NK-92 (cell line): ENCODE data around the gene PNMT.

Experiments used
- DNase-seq: peaks from one replicate; lab custom pipeline; 2025; ENCODE audit not compliant: unreplicated experiment; lab: John Stamatoyannopoulos, UW

PNMT gene

DNA sequence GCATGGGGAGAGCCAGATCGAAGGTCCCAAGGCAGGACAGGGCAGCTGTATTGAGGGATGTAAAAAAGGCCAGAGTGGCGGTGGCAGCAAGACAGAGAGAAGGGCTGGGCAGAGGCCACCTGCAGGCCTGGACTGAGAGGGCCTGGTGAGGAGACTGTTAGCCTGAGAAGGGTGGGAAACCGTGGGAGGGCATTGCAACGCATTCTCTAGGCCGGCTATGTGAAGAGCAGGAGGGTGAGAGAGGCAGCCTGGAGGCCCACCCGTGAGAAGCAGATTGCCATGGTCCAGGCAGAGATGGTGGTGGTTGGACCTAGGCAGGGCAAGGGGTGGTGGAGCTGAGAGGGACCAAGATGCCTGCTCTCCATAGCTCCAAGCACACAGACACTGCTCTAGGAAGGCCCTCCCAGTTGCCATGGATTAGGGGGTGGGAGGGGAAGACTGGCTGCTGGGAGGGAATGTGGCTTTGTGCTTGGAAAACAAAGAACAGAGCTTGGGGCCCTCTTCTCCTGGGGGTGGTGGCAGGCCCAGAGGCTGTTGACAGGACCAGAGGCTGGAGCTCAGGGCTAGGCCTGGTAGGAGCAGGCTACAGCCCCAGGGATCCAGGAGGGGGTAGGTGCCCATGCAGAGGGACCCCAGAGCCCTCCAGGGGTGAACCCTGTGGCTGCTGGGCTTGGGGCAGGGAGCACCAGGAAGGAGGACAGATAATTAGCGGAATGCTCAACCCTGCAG lies 15.5 kb upstream of the PNMT start:
- DNase-seq = no peak

DNA sequence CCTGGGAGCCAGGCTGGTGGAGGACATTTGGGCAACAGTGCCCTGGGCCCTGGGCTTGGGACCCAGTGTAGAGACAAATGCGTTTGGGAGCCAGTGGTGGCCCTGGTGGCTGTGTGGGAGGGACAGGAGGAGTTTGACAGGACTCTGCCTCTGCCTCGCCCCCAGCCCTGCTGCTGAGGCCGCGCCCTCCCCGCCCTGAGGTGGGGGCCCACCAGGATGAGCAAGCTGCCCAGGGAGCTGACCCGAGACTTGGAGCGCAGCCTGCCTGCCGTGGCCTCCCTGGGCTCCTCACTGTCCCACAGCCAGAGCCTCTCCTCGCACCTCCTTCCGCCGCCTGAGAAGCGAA lies 15.0 kb upstream of the PNMT start:
- no peak for DNase-seq

DNA sequence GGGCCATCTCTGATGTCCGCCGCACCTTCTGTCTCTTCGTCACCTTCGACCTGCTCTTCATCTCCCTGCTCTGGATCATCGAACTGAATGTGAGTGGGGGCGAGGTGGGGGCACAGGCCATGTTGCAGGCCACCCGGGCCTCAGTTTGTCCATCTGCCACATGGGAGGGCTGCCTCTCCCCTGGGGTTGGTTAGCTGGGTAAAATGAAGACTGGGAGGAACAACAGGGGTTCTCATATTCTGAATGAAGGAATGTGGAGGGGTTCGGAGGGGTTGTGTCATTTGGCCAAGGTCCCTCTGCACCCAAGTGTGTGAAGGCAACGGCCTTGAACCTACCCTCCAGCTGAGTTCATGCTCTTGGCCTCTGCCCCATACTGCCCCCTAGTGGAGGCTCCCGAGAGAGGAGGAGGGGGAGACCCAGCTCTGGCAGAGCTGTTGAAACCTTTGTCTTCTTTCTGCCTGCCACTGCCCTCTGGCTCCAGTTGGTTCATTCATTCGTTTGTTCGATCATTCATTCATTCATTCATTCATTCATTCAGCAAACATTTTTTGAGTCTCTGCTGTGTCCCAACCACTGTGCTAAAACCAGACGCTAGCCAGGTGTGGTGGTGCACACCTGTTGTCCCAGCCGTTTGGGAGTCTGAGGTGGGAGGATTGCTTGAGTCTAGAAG lies 14.5 kb upstream of the PNMT start:
- DNase-seq = no peak

DNA sequence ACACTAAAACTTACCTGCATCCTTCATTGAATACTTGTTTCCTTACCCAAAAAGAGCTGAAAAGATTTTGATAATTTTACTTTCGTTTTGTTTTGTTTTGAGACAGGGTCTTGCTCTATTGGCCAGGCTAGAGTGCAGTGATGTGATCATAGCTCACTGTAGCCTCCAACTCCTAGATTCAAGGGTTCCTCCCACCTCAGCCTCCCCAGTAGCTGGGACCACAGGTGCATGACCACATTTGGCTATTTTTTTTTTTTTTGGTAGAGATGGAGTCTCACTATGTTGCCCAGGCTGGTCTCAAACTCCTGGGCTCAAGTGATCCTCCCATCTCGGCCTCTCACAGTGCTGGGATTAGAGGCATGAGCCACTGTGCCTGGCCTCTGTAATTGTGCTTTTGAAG lies 13.1 kb upstream of the PNMT start:
- DNase-seq = no peak

DNA sequence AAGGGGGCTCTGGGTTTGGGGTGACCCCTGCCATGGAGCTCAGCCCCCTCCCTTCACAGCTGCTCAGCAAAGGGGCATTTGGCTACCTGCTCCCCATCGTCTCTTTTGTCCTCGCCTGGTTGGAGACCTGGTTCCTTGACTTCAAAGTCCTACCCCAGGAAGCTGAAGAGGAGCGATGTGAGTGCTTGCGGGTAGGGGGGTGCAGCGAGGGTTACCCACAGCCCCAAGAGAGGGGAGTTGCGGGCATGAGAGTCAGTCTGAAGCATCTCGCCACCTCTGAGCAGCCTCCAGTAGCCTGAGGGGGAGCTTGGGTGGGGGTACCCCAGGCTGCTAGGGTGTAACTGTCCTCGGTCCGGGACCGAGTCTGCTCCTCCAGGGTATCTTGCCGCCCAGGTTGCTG lies 9.9 kb upstream of the PNMT start:
- DNase-seq = no peak

DNA sequence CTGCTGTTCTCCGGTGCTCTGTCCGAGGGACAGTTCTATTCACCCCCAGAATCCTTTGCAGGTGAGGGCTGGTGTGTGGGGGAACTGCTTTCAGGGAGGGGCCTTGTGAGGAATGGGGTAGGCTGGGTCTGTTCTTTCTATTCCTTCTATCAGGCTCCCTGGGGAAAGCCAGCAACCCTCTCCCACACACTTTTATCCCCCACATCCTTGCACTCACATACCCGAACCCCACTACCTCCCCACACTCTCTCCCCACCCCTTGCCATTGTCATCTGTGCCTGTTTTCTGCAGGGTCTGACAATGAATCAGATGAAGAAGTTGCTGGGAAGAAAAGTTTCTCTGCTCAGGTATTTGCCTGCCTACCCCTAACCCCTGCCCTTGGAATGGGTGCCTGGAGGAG lies 9.5 kb upstream of the PNMT start:
- DNase-seq = no peak

DNA sequence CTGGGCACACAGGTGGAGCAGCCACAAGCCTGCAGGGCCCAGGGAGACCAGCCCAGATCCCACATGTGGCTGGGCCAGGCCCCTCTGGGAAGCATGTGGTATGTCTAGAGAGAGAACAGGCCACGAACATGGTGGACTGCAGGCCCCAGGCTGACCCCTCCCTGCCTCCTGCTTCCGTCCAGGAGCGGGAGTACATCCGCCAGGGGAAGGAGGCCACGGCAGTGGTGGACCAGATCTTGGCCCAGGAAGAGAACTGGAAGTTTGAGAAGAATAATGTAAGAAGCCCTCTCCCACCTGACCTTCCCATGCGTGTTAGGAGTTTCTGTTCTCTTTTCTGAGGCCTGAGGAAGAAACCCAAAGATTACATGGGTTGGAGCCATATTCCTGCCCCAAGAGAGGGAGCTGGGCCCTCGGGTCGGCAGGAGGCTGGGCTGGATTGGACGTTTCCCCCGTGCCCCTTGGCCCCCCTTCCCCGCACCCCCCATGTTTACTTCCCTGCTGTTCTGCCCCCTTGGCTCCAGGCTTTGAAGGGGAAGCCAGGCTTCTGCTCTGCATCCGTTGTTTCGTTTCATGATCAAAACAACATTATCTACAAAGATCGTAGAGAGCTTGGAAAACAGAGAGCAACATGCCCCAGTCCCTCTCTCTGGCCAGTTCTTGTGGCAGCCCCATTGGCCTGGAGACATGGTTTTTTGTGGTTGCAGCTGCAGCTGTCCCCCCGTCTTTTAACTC lies 8.8 kb upstream of the PNMT start:
- no peak for DNase-seq

DNA sequence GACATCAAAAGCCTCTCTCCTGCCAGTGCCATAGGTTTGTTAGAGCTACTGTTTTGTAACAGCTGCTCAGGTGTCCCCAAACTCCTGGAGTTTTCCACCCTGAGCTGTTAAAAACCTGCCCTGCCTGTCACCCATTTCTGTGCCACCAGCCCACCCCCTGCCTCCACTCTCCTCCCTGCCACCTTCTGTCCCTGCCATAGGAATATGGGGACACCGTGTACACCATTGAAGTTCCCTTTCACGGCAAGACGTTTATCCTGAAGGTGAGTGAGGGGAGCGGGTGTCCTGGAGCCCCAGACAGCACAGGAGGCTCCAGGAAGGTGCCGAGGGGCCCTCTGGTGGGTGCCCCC lies 8.3 kb upstream of the PNMT start:
- no peak for DNase-seq

DNA sequence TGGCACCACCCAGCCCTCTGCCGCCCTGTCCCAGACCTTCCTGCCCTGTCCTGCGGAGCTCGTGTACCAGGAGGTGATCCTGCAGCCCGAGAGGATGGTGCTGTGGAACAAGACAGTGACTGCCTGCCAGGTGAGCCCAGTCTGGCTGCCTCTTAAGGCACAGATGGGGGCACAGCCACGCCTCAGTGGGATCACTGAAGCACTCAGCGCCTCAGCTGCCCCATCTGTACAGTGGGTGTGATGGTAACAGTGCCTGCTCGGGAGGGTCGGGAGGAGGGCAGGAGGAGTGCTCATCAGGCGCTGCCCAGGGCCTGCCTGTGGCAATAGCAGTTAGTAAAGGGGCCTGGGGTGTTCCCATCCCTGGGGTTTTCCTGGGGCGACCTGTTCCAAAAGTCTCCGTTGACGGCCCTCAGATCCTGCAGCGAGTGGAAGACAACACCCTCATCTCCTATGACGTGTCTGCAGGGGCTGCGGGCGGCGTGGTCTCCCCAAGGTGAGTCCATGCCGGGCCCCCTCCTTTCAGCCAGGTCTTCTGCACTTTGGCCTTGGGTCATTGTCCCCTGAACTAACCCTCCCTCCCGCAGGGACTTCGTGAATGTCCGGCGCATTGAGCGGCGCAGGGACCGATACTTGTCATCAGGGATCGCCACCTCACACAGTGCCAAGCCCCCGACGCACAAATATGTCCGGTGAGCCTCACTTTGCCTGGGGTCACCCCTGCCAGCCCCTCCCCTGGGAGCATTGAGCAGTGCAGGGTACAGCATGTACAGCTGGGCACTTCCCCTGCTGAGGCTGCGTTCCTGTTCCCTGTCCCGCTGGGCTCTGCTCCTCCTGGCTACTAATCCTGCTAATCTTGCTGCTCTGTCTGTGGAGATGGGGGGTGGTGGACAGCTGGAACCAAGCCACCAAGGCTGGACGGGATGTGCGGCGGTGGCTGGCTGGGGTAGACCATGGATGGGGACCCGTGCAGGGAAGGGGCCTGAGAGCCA lies 7.6 kb upstream of the PNMT start:
- no peak for DNase-seq

DNA sequence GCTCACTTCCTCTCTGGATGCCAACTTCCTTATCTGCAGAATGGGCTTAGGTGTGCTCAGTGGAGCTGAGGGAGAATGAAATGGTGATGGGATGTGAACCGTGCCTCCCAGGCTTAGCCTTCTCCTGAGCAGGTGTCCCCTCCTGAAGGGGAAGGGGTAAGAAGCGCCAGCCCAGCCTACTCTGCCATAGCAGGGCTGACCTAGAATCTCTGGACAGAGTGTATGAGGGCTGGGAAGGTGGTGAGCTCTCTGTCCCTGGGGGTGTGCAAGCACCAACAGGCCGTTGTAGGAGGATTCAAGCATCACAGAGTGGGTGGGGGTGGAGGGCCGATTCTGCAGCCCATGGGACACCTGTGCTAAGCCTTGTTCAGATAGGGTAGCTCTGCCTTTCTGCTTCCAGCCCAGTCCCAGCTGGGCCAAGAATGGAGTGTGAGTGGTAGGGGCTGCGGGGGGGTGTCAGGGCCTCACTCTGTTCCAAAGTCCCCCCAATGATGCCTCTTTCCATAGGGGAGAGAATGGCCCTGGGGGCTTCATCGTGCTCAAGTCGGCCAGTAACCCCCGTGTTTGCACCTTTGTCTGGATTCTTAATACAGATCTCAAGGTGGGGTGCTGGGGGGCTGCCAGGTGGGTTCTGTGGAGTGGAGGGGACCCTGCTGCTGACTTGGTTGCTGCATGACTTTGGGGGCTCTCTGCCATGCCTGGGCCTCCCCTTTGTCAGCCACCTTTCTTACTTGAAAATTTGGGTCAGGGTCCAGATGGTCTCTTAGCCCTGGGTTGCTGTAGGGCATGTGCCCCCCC lies 6.3 kb upstream of the PNMT start:
- DNase-seq = no peak

DNA sequence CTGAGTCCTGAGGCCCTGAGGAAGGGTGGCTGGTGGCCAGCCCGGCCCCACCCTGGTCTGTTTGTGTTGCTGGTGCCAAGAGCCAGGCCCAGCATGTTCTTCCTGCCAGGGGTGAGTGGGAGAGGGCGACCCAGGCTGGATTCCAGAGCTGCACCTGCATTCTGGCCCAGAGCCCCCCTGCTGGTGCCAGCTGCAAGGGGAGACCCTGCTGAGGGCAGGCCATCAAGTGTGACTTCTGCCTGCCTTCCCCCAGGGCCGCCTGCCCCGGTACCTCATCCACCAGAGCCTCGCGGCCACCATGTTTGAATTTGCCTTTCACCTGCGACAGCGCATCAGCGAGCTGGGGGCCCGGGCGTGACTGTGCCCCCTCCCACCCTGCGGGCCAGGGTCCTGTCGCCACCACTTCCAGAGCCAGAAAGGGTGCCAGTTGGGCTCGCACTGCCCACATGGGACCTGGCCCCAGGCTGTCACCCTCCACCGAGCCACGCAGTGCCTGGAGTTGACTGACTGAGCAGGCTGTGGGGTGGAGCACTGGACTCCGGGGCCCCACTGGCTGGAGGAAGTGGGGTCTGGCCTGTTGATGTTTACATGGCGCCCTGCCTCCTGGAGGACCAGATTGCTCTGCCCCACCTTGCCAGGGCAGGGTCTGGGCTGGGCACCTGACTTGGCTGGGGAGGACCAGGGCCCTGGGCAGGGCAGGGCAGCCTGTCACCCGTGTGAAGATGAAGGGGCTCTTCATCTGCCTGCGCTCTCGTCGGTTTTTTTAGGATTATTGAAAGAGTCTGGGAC lies 5.5 kb upstream of the PNMT start:
- no peak for DNase-seq

DNA sequence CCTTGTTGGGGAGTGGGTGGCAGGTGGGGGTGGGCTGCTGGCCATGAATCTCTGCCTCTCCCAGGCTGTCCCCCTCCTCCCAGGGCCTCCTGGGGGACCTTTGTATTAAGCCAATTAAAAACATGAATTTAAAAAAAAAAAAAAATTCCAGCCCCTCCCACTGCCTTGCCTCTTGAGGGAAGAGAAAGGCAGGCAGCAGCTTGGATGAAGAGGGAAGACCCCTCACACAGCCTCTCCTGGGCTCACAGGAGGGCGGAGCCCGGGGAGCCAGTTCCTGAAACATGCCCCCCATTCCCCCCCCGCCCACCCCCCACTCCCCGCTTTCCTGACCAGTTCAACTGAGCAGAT lies 4.9 kb upstream of the PNMT start:
- DNase-seq = no peak

DNA sequence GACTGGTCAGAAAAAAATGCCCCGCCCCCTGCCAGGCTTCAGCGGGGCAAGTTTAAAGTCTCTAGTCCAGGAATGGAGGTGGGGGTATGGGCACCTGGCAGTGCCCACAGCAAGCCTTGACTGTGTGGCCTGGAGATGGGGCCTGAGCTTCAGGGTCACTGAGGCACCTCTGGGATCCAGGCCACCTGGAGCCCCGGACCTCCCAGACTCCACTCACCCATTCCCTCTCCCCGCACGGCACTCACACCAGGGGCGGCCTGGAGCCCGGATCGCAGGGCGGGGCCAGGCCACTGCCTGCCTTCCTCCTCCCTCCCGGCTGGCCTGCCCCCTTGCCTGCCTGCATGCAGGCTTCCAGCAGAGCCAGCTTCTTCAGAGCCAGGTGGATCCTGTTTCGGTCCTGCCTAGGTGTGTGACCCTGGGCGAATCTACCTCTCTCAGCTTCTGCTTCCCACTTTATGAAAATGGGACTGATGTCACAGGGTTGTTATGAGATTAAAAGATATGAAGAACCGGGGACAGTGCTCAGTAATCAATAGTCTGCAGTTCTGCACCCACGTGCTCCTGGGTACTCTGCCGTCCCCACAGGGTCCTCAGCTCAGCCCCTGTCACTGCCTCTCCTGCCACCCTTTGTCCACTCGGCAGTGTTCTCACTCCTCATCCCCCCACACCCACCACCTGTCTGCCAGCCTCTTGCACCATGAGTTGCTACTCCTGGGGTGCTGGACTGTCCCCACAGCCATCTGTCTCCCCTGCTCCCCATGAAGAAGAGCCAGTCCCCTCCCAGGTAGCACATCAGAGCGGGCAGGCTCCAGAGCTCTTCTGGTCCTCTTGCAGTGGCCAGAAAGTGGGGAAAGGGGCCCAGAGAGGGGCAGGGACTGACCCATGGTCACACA lies 4.3 kb upstream of the PNMT start:
- DNase-seq = no peak

DNA sequence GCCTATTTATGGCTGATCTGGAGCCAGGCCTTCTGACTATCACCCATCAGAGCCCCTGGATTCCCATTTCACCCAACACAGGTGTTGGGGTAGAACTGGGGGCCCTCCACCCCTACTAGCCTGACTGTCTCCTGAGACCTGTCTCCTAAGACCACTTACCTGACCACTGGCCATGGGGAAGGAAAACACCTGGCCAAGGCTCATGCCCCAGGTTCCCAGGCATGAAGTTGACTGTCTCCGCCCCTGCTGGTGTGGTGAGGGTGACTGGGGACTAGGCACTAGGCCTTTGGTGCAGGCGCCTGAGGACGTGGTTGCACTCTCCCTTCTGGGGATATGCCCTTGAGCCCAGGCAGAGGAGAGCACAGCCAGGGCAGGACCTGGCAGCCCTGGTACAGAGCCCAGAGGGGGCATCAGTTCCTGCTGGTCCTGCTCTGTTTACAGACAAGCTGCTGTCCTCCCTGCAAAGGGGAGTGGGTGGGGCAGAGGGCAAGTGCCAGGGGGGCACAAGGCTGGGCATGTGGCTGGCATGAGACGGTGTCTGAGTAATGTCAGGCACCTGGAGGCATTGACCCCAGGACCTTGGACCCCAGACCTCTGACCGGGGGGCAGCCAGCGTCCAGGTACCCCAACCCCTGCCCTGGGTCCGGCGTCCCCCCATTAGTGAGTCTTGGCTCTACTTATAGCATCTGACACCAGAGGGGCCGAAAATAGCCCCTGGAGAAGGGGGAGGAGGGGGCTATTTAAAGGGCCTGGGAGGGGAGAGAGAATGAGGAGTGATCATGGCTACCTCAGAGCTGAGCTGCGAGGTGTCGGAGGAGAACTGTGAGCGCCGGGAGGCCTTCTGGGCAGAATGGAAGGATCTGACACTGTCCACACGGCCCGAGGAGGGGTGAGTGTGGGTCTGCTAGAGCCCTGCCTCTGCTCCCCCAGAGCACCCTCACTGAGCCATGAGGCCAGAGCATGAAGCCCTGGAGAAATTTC lies 3.4 kb upstream of the PNMT start, which contains the start of gene TCAP:
Gene TCAP, plus strand, starts transcription at position 769 of the 981 bp plus-strand sequence. Its CDS starts 11 bp downstream, at position 780.
- DNase-seq = no peak

DNA sequence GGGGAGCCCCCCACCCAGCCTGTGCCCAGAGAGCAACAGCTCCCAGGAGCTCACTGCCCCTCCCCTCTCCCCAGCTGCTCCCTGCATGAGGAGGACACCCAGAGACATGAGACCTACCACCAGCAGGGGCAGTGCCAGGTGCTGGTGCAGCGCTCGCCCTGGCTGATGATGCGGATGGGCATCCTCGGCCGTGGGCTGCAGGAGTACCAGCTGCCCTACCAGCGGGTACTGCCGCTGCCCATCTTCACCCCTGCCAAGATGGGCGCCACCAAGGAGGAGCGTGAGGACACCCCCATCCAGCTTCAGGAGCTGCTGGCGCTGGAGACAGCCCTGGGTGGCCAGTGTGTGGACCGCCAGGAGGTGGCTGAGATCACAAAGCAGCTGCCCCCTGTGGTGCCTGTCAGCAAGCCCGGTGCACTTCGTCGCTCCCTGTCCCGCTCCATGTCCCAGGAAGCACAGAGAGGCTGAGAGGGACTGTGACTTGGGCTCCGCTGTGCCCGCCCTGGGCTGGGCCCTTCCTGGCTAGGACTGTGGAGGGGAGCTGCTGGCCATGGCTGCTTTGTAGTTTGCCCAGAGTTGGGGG lies 2.5 kb upstream of the PNMT start:
- no peak for DNase-seq

DNA sequence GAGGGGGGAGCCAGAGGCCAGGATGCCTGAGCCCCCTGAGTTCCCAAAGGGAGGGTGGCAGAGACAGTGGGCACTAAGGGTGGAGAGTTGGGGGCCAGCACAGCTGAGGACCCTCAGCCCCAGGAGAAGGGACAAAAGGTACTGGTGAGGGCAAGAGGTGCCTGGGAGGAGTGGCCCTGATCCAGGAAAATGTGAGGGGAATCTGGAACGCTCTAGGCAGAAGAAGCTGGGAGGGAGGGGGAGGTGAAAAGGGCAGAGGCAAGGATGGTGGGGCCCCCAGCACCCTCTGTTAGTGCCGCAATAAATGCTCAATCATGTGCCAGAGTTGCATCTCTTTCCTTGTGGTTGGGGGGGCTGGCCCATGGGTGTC lies 2.0 kb upstream of the PNMT start:
- no peak for DNase-seq

DNA sequence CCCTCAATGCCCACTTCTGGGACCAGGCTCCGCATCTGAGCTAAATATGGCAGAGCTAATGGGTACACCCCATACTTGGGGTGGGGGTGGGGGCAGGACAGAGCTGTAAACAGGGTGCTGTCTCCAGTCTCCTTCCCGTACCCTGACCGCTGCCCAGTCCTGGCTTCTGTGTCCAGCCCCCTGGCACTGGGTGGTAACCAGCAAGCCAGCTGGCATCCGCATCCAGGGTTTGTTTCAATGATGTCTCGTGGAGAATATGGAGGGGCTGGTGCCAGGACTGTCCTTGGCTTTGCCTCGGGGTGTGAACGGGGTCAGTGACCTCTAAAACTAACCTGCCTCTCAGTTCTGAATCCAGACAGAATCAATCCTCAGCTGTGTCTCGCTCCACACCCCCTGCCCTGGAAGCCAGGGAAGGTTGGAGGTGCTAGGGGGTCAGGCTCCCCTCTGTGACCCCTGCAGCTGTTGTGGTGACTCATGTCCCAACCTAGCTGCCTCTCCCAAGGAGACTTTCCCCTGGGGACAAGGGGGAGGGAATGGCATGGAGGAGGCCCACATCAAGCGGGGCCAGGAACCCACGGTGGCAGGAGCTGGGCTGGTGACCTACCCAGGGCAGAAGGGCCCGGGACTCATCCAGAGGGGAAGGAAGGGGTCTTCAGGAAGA lies 1.5 kb upstream of the PNMT start:
- no peak for DNase-seq
